ENCODE results near the gene HDHD5.

HDHD5 gene

GRCh38 chr22:17140826-17141766, 18.0 kb downstream of the HDHD5 start:
- no peak overlapping the region for H3K27ac ChIP-seq
- TF ChIP-seq CTCF (conservative IDR thresholded peaks at IDR 0.05): no peak

GRCh38 chr22:17140022-17140421, 19.1 kb downstream of the HDHD5 start:
- H3K27ac ChIP-seq: no peak overlapping the region
- TF ChIP-seq CTCF (conservative IDR thresholded peaks at IDR 0.05): no peak

- H3K27ac ChIP-seq: no peak overlapping the region
- no peak for TF ChIP-seq CTCF (conservative IDR thresholded peaks at IDR 0.05)
Measured at GRCh38 chr22:17138513-17138912, 20.6 kb downstream of the HDHD5 start.

- no peak for TF ChIP-seq CTCF (conservative IDR thresholded peaks at IDR 0.05)
- H3K27ac ChIP-seq: no peak overlapping the region
Measured at GRCh38 chr22:17137861-17138425, 21.1 kb downstream of the HDHD5 start.

GRCh38 chr22:17137170-17137569, 21.9 kb downstream of the HDHD5 start:
- H3K27ac ChIP-seq: no peak overlapping the region
- no peak for TF ChIP-seq CTCF (conservative IDR thresholded peaks at IDR 0.05)

- no peak for TF ChIP-seq CTCF (conservative IDR thresholded peaks at IDR 0.05)
- H3K27ac ChIP-seq: no peak overlapping the region
Measured at GRCh38 chr22:17135153-17135760, 23.8 kb downstream of the HDHD5 start.

GRCh38 chr22:17133137-17133536, 25.9 kb downstream of the HDHD5 start:
- no peak overlapping the region for H3K27ac ChIP-seq
- no peak for TF ChIP-seq CTCF (conservative IDR thresholded peaks at IDR 0.05)

Data from VCaP (cell line).